ENCODE data around the gene NRF1.

The NRF1 gene

GRCh38 chr7:129804890-129805719, 193.6 kb downstream of the NRF1 start:
- Mint-ChIP-seq H3K27ac (no peak overlapping the region), H3K9me3 (no peaks in the 10 kb centered on the region), H3K4me1 (no peaks in the 10 kb centered on the region), H3K4me3 (no peak overlapping the region), H3K36me3 (no peaks in the 10 kb centered on the region)
- ATAC-seq (no peak), DNase-seq (ENCODE audit: low spot score in 2 of 2) (no peak)
